Transverse colon (tissue), 4 donors: ENCODE measurements around the gene MEGF11. TPM values are rescaled to one million over a fixed set of nuclear protein-coding genes. Genes with fewer than 3 reads are reported as not detected.

Experiments used
- DNase-seq: peaks from one replicate; pipeline ENCODE4 v3.0.0-alpha.2; 2019
- H3K27ac ChIP-seq, 4 donors: fragments of 200-600 bp; sonication (generic); 2 replicates each; pipeline ENCODE4 v1.5.1; 2016 to 2018; ENCODE audit warnings: inconsistent platforms in 4 of 4
- H3K27me3 ChIP-seq: fragments of 200-600 bp; sonication (generic); 2 replicates; pipeline ENCODE4 v1.5.1; 2017; ENCODE audit warnings: inconsistent platforms
- H3K36me3 ChIP-seq, 4 donors: fragments of 200-600 bp; sonication (generic); 2 replicates each; pipeline ENCODE4 v1.5.1; 2017 to 2019; ENCODE audit warnings: inconsistent platforms in 4 of 4
- H3K4me1 ChIP-seq, 4 donors: fragments of 200-600 bp; sonication (generic); 2 replicates each; pipeline ENCODE4 v1.5.1; 2017 to 2020; ENCODE audit warnings: inconsistent platforms in 4 of 4
- H3K4me3 ChIP-seq, 4 donors: fragments of 200-600 bp; sonication (generic); 1 replicate in 1 of 4; 2 replicates in 3 of 4; pipeline versions ENCODE4 v1.5.1 to v1.6.1; 2017 to 2019; ENCODE audit warnings: inconsistent platforms in 4 of 4
- H3K9me3 ChIP-seq, 2 donors: fragments of 200-600 bp; sonication (generic); 2 replicates each; pipeline ENCODE4 v1.5.1; 2017 to 2019; ENCODE audit warnings: inconsistent platforms in 2 of 2
- CTCF ChIP-seq, 5 experiments: fragments of 200-600 bp in 3 of 5; fragments of 450-650 bp in 2 of 5; sonication (generic) in 3 of 5; IDR thresholded peaks; 1 replicate in 2 of 5; 2 replicates in 3 of 5; pipeline ENCODE4 v1.5.1; 2016 to 2017; ENCODE audit warnings: antibody characterized with exemption in 5 of 5, inconsistent platforms in 3 of 5, mild to moderate bottlenecking in 2 of 5, moderate library complexity in 1 of 5
- EP300 ChIP-seq: sonication (generic); formaldehyde crosslinking; IDR thresholded peaks from one replicate; pipeline ENCODE4 v1.6.1; 2017; ENCODE audit warnings: antibody characterized with exemption, low read depth
- POLR2A ChIP-seq: fragments of 450-650 bp; IDR thresholded peaks from one replicate; pipeline ENCODE4 v1.6.1; 2016; ENCODE audit warnings: antibody characterized with exemption, mild to moderate bottlenecking, moderate library complexity
- POLR2AphosphoS5 ChIP-seq, 3 donors: sonication (generic); formaldehyde crosslinking; IDR thresholded peaks; one replicate each; pipeline ENCODE4 v1.6.1; 2016; ENCODE audit warnings: antibody characterized with exemption in 3 of 3
- WGBS, 2 donors: methylation state at CpG; one replicate each; pipeline ENCODE4 v1.1.5; 2018; ENCODE audit warnings: low coverage in 1 of 2; 5-methylcytosine and 5-hydroxymethylcytosine counted together
- in situ Hi-C, 4 donors: fragments of 200-750 bp; cut with MboI; loops; one replicate each; pipeline versions ENCODE4 v1.15.0 to v1.15.1; 2017; ENCODE audit warnings: low sequenced_read_pairs in 3 of 4, low pct_ligation_motif_present in 1 of 4, low pct_unique_long_range_greater_than_20kb in 1 of 4
- intact Hi-C: fragments of 100-400 bp; cut with DNase I; formaldehyde crosslinking; loops from one replicate; pipeline ENCODE4 v1.15.1; 2023; ENCODE audit warnings: low total_unique reads
- total RNA-seq, 4 donors: library from RNA; depleted of rRNA; stranded (reverse); fragments of >200 nt; gene quantifications; one replicate each; pipeline ENCODE4 v1.1.0, GENCODE V29; 2016

The MEGF11 gene
- total RNA-seq, 4 donors from 2014 or later = 0.16 TPM; not detected in 3

GRCh38 chr15:66035901-66036300 is 217.6 kb downstream of the MEGF11 start:
- Histone ChIP-seq H3K9me3 (no peaks in the 10 kb centered on the region), H3K27ac (no peak overlapping the region), H3K4me3 (no peak overlapping the region), H3K27me3 (peaks cover 15% of the 10 kb centered on the region), H3K4me1 (no peaks in the 10 kb centered on the region), H3K36me3 (no peaks in the 10 kb centered on the region)
- DNase-seq = no peak
- no peak for TF ChIP-seq POLR2A
- TF ChIP-seq CTCF (IDR thresholded peaks at IDR 0.05) = no peak
- no peak for TF ChIP-seq POLR2AphosphoS5 (IDR thresholded peaks at IDR 0.05)
- TF ChIP-seq EP300 = no peak
- in situ Hi-C loops (no loop called here), intact Hi-C loops (no loop called here)
- 74 to 82% methylated on average over 2 to 5 of the region's 5 CpGs for WGBS, 2 donors

- DNase-seq = no peak
- H3K9me3 ChIP-seq = no peaks in the 10 kb centered on the region
- intact Hi-C loops (no loop called here), in situ Hi-C loops (no loop called here)
- H3K27me3 ChIP-seq = peaks cover 9% of the 10 kb centered on the region
- H3K27ac ChIP-seq = no peak overlapping the region
- no peaks in the 10 kb centered on the region for H3K36me3 ChIP-seq
- no peak overlapping the region for H3K4me3 ChIP-seq
- H3K4me1 ChIP-seq = no peaks in the 10 kb centered on the region
- TF ChIP-seq EP300 (no peak), CTCF (IDR thresholded peaks at IDR 0.05) (no peak), POLR2A (no peak), POLR2AphosphoS5 (IDR thresholded peaks at IDR 0.05) (no peak)
- 85% methylated on average over 2 of the region's 2 CpGs; no CpG with 5 or more reads in 1 of the 2 donors for WGBS, 2 donors
These were observed 220.4 kb downstream of the MEGF11 start for GRCh38 chr15:66033143-66033542.

- intact Hi-C loops (no loop called here), in situ Hi-C loops (no loop called here)
- Histone ChIP-seq H3K27ac (no peak overlapping the region), H3K36me3 (no peaks in the 10 kb centered on the region), H3K9me3 (no peaks in the 10 kb centered on the region), H3K4me1 (no peaks in the 10 kb centered on the region), H3K4me3 (no peak overlapping the region), H3K27me3 (peaks cover under 1% of the 10 kb centered on the region)
- WGBS, 2 donors = 100% methylated on average over 1 of the region's 1 CpG; no CpG with 5 or more reads in 1 of the 2 donors
- no peak for DNase-seq
- TF ChIP-seq POLR2AphosphoS5 (IDR thresholded peaks at IDR 0.05) (no peak), POLR2A (no peak), EP300 (no peak), CTCF (IDR thresholded peaks at IDR 0.05) (no peak)
These were observed 221.5 kb downstream of the MEGF11 start for GRCh38 chr15:66032006-66032405.

GRCh38 chr15:66030650-66031049 is 222.9 kb downstream of the MEGF11 start:
- no peak overlapping the region for H3K4me3 ChIP-seq
- WGBS, 2 donors = 60 to 65% methylated on average over 1 to 4 of the region's 4 CpGs
- TF ChIP-seq POLR2A = no peak
- intact Hi-C loops = no loop called here
- H3K36me3 ChIP-seq = no peaks in the 10 kb centered on the region
- in situ Hi-C loops = no loop called here
- no peak for DNase-seq
- H3K9me3 ChIP-seq = no peaks in the 10 kb centered on the region
- peaks cover 3% of the 10 kb centered on the region for H3K27me3 ChIP-seq
- H3K27ac ChIP-seq = no peak overlapping the region
- H3K4me1 ChIP-seq = no peaks in the 10 kb centered on the region

GRCh38 chr15:66029650-66030049 is 223.9 kb downstream of the MEGF11 start:
- Histone ChIP-seq H3K4me3 (no peak overlapping the region), H3K9me3 (no peaks in the 10 kb centered on the region), H3K36me3 (no peaks in the 10 kb centered on the region), H3K27ac (no peak overlapping the region), H3K27me3 (peaks cover 3% of the 10 kb centered on the region), H3K4me1 (no peaks in the 10 kb centered on the region)
- in situ Hi-C loops = no loop called here
- TF ChIP-seq CTCF (IDR thresholded peaks at IDR 0.05) (no peak), POLR2A (no peak), EP300 (no peak), POLR2AphosphoS5 (IDR thresholded peaks at IDR 0.05) (no peak)
- 89 to 93% methylated on average over 4 to 5 of the region's 5 CpGs for WGBS, 2 donors
- no peak for DNase-seq
- intact Hi-C loops = no loop called here
